Bronchial epithelial cell (primary cell): ENCODE data around the gene ICE2. TPM values are rescaled to one million over a fixed set of nuclear protein-coding genes. Genes with fewer than 3 reads are reported as not detected.

ENCODE experiments used
- DNase-seq: peaks from one replicate; pipeline ENCODE4 v3.0.0-alpha.2; 2010; ENCODE audit warnings: low read depth
- FAIRE-seq: peaks from 2 replicates; lab custom pipeline; 2011; peaks lifted over from hg19 to GRCh38; lab: Jason Lieb, UNC
- H3K27me3 ChIP-seq: 2 replicates; pipeline ENCODE4 v1.5.1; 2011; ENCODE audit warnings: low read length; ENCODE audit not compliant: control insufficient read depth, insufficient read depth
- H3K36me3 ChIP-seq: 2 replicates; pipeline ENCODE4 v1.5.1; 2011; ENCODE audit warnings: low read length; ENCODE audit not compliant: control insufficient read depth, insufficient read depth
- H3K4me3 ChIP-seq: 2 replicates; pipeline ENCODE4 v1.5.1; 2011; ENCODE audit warnings: mild to moderate bottlenecking, low read depth, low read length, control low read depth
- CTCF ChIP-seq: IDR thresholded peaks from 2 replicates; pipeline ENCODE4 v1.5.1; 2011; ENCODE audit warnings: mild to moderate bottlenecking, moderate library complexity, low read length, control low read depth, inconsistent platforms; ENCODE audit not compliant: insufficient read depth, severe bottlenecking
- total RNA-seq: library from RNA; depleted of rRNA; stranded (reverse); fragments of >200 nt; gene quantifications from 2 replicates; pipeline ENCODE4 v1.2.1, GENCODE V29; 2014

Gene ICE2
- total RNA-seq, 1 donor from 2014 or later, result 22.6 TPM

DNA sequence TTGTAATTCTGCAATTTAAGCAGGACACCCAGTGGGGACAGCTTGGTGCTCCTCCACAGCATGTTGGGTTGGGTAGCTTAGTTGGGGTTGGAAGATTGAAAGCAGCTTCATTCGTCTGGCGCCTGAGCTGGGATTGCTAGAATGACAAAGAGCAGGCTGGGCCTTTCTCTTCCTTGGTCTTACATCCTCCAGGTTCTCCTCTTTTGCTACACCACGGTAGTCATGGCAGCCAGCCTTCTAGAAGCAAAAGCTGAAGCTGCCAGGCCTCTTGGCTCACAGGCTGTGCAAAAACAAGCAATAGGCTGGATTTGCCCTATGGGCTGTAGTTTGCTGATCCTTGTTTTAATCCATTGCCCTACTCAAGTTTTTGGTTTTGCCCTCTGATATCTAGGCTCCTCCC, 78.0 kb downstream of the ICE2 start:
- DNase-seq (no peak), FAIRE-seq (no peak)
- no peak for TF ChIP-seq CTCF
- Histone ChIP-seq H3K4me3 (no peak overlapping the region), H3K36me3 (peaks cover 10% of the 10 kb centered on the region), H3K27me3 (no peaks in the 10 kb centered on the region)

- H3K4me3 ChIP-seq, result no peak overlapping the region
- TF ChIP-seq CTCF, result no peak
- peaks cover 16% of the 10 kb centered on the region for H3K36me3 ChIP-seq
- H3K27me3 ChIP-seq, result no peaks in the 10 kb centered on the region
- DNase-seq (peak; percentile 71), FAIRE-seq (no peak)
Observed at GRCh38 chr15:60399931-60400330, 79.0 kb downstream of the ICE2 start.

GRCh38 chr15:60399246-60399915, 79.6 kb downstream of the ICE2 start:
- peaks cover 16% of the 10 kb centered on the region for H3K36me3 ChIP-seq
- no peak for FAIRE-seq
- no peak for TF ChIP-seq CTCF
- H3K4me3 ChIP-seq, result peak overlapping the region; percentile 41
- no peaks in the 10 kb centered on the region for H3K27me3 ChIP-seq
- no peak for DNase-seq

DNA sequence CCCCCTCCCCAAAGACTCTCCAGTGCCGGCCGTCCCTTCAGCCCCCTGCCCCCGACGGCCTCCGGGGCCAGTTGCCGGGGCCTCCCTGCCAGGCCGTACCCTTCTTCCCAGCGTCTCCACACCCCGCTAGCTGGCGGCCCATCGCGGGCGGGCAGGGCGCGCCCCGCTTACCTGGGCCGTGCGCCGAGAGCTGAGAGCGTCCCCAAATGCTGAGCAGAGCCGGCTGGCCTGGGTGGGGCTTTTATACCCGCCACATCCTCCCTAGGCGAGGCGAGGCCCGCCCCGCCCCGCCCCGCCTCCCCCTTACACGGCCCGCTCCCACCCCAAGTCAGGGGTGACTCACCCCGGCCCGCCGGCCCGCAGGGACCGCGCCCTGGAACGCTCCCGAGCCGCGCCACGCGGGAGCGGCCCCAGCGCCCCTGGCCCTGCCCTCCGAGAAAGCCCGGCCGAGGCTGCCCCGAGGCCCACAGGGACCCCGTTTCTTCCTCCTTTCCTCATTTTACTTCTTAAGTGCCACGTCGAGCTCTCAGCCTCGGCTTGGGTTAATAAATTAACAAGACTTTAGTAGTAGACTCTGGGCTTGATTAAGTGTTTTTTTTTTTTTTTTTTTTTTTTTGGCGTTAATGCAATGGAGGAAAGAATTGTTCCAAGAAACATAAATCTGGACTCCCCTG, 81.0 kb downstream of the ICE2 start, which contains the start of gene ANXA2:
Gene ANXA2 (minus strand): TSS at position 215 of the 674 bp plus-strand sequence. CDS start 11,911 bp downstream, outside the sequence.
- DNase-seq (peak; percentile 70), FAIRE-seq (no peak)
- Histone ChIP-seq H3K4me3 (peak within 1 kb of the TSS; percentile 96), H3K27me3 (no peaks in the 10 kb centered on the region), H3K36me3 (peaks cover 16% of the 10 kb centered on the region)
- TF ChIP-seq CTCF, result no peak

DNA sequence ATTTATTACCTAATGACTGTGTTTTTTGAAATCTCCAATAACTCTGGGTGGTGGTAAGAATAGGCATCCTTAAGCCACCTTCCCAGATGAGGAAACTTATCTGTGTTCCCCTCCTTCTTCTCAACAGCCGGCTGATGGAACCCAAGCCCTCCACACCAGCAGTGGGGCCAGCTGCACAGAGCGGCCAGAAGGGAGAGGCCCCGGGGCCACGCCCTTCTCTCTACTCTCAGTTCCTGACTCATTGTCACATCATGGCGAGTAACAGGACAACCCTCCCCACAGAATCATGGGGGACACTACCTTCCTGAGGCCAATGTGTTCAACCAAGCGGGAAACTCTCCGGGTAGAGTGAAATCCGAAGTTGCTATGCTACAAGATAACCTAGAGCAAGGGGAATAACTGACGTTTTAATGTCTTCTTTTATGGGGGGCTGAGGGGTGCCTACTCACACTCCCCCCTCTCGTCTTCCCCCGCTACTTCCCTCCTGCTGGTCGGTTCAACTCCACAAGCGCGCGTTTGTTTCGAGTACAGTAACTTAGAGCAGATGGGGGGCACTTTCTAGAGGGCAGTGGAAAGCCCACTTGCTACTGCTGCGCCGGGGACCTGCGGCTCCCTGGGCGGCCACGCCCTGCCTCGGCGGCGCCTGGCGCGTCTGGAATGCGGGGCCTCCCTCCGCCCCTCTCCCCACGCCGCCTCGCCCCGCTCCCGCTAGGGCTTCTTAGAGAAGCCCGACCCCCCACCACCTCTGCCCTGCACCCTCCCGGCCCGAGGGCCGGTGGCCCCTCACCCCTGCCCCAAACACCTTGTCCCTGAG, 81.8 kb downstream of the ICE2 start:
- Histone ChIP-seq H3K27me3 (no peaks in the 10 kb centered on the region), H3K36me3 (peaks cover 18% of the 10 kb centered on the region), H3K4me3 (peak overlapping the region; percentile 96)
- DNase-seq (peak; percentile 62), FAIRE-seq (no peak)
- no peak for TF ChIP-seq CTCF
